GM04504 (cell line): ENCODE data around the gene FOXO3.
"Not testable (repeated sequence)": the region's sequence is repeated elsewhere in the genome, so short reads cannot be mapped to it uniquely, and the experiment has no call there.

Experiments
- DNase-seq: peaks from one replicate; pipeline ENCODE4 v3.0.0-alpha.2; 2012; ENCODE audit warnings: low read depth

Gene FOXO3

DNA sequence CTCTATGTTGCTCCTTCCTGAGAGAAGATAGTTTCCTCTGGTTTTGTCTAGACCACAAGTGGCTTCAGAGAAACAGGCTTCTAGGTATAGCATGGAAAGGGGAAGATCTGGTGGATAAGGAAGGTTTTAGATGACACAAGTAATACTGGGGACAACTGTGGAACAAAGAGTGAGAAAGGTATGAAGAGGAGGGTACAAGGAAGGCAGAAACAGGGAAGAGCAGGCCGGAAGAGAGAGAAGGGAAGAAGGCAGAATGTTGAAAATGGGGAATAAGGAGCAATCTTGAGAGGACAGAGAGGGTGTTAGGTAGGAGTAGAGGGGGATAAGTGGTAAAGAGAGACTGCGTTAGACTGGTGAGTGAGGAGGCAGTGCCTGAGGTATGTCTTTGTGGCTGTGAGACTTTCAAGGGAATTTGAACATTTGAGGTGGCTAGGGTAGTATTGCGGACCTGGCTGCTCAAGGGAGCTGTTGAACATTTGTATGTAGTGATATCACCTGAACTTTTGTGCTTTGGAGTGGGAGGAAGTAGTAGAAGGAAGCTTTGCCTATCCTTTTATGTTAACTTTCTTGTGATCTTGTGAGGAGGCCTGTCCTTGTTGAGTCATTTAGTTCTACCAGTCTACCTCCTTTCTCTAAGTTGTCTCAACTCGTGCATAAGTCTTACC lies 69.5 kb downstream of the FOXO3 start:
- DNase-seq, result no peak

DNA sequence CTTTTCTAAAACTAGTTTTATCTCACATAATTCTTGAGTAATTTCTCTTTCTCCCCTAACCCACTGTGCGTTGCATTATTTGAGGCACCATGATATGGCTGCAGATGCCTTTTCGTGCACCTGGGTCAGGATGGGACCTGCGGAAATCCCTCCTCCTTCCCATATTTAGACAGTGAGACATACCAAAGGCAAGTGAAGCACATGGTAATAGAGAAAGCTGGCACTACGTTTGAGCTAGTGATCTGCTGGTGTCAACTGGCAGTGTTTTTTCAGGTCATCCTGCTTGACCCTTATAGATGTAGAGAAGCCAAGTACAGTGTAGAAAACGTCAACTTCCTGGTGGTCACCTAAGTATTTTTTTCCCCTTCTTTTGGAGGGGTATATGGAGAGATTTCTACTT lies 71.7 kb downstream of the FOXO3 start:
- no peak for DNase-seq

DNA sequence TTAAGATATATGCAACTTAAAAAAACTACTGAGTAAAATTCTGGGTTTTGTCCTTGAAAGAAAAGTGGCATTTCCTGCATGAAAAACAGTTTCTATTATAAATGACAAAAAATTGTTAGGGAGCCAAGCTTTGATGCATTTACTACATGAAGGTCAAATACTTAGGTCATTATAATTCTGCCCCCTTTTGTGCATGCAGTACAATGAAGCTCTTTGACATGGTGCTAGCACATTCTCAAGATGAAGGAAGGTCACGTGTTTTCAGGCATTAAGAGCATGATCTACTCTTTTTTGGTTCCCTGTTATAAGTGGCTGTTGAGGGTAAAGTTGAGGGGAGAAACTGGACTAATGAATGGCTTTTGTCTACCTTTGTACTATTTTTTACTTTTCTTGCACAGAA lies 72.7 kb downstream of the FOXO3 start:
- no peak for DNase-seq

DNA sequence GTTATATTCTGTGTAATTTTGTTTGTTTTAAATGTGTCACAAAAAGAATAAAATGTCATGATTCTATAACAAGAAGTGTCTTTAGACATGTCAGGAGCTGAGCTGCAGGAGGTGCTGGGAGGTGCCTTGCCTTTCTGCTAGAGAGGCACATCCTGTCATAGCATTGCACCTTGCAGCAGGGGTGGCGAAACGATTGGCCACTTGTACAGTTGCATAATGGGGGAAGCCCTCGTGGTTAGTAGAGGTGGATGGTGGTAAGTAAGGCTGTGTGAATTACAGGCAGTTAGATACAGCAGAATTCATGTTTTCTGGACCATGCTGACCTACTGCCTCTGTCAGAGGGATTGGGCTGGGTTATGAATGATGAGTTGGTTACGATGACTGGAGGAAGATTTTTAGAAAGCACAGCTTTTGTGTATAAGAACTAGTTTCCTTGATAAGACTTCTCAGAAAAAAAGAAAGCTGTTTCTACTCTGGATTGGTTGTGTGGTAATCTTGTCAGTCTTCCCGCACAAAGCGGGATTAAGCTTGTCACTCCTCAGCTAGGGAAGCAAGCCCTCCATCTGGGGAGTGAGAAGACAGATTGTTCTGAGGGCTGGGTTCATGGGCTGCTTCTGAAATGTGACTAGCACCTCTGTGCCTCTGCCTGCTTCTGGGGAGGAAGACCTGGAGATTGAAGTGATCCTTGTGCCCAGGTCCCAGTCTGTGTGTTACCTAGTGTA lies 74.9 kb downstream of the FOXO3 start:
- DNase-seq, result no peak

DNA sequence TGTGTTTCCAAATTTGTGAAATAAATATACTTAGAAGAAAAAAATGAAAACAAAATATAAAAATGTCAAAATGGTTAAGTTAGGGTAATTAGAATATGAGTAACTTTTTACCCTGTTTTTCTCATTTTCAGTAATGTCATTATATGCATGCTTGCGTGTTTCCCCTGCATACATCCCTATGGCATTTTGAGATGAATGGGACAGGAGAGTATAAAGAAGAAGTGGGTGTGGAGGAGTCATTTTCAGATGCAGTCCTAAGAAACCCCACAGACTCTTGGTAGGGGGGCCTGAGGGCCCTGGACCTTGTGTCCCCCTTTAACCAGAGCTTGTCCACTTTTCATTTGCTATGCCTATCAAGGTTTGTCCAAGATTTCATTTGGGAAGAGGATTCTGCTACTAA lies 77.2 kb downstream of the FOXO3 start:
- DNase-seq, result no peak

DNA sequence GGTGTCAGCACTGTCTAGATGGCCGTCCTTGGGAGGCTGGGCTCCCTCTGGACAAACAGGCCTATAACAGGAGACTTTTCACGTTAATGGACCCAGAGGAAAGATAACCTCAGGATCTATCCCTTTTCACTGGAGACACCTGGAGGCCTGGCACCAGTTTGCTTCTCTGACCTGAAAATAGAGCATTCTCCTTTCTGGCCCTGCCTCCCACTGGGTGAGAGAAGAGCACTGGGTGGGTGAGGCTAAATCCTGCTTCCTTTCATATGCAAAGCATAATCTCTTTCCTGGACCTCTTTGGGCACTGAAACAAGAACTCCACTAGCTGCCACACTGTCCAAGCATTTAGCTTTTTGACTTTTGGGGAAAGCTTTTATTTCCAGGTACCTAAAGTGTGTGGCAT lies 78.3 kb downstream of the FOXO3 start:
- no peak for DNase-seq

DNA sequence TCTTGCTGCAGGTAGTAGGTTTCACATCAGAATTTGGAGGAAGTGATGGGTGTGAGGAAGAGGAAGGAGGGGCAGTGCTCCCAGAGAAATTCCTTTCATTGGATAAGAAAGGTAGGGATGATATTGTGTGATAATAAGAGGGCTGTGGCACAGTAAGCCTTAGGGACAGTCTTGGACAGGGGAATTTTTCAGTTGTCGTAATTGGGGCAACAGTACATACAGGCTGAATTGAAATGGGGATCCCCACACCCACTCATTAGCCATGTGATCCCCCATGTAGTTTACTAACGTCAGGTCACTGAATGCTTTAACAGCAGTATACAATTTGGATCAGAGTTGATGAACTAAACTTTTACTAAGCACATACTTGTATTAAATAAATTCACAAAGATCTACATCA lies 79.4 kb downstream of the FOXO3 start:
- DNase-seq, result no peak

DNA sequence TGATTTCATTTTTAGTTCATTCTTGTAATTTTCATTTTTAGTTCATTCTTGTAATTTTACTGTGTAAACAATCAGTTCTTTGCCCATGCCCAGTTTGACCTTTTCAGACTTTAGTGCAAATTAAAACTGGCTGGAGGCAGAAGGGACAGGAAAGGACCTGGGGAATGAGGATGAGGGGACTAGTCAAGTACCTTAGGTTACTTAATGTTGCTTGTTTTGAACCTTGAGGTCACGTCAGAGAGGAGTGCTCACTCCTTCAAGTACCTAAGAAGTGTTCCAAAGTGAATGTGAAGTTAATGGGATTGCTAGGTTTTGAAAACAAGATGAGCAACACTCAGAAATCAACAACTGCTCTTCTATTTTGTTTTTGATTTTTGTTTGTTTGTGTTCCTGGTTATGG lies 82.5 kb downstream of the FOXO3 start:
- DNase-seq, result no peak

DNA sequence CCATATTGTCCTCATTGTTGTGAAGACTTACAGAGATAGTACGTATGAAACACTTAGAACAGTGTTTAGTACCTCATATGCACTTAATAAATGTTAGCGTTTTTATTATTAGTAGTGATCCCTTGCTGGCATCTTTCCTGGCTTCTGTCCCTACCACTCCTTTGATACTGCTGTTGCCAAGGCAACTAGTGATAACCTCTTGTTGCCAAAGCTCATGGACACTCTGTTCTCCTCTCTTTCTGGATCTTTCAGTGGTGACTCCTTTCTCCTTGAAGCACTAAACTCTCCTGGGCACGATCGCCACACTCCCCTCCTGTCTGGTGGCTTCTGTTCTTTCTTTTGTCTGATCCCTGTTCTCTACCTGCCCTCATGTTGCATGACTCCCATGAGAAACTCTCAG lies 83.5 kb downstream of the FOXO3 start:
- DNase-seq, result no peak

DNA sequence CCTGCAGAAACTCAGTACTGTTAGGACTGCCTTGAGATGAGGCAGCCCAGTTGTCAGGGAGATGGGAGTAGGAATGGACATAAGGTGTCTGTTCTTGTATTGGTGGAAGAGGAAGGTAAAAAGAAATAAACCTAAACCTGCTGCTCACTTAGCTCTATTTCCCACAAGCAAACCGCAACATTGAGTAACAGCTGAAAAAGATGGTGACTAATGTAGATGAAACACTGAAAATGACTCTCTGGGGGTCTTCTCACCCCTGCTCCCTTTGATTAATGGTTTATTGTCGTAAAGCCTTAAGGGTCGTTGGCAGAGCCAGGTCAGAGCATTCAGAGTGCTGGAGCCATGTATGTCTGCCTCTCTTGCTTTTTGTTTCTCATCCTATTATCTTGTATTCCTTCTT lies 87.5 kb downstream of the FOXO3 start:
- no peak for DNase-seq

DNA sequence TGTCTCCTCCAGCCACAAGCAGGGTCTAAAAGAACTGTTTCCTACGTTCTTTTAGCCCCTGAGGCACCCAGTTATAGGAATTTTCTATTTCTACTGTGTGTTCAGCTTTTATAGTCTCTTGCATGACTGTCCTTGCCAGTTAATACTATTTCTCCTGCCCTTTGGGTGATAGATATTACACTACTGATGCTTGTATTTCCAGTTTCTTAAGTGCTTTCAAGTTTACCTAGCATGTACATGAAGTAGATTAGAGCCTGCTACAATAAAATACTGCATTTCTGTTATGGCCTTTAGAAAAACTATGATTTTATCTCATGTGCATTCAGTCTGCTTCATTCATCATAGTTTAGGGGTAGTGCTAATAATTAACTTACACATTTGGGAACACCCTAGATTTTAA lies 89.6 kb downstream of the FOXO3 start:
- DNase-seq, result no peak

DNA sequence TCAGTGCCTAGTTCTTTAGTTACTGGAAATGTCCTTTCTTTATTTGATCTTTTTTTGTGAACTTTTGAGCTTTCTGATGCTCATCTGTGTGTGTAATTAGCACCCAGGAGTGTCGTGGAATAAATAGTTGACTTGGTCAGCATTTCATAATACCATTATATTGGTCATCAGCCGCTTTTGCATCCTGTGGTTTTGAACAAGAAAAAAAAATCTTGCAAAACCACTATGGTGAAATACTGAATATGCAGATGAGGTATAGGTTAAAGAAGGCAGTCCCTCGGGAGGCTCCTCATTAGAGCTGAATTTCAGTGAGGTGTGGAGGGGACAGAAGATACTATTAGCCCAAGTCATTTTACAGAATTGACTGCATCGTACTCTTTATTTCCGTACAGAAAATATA lies 90.1 kb downstream of the FOXO3 start:
- peak; percentile 35 for DNase-seq

DNA sequence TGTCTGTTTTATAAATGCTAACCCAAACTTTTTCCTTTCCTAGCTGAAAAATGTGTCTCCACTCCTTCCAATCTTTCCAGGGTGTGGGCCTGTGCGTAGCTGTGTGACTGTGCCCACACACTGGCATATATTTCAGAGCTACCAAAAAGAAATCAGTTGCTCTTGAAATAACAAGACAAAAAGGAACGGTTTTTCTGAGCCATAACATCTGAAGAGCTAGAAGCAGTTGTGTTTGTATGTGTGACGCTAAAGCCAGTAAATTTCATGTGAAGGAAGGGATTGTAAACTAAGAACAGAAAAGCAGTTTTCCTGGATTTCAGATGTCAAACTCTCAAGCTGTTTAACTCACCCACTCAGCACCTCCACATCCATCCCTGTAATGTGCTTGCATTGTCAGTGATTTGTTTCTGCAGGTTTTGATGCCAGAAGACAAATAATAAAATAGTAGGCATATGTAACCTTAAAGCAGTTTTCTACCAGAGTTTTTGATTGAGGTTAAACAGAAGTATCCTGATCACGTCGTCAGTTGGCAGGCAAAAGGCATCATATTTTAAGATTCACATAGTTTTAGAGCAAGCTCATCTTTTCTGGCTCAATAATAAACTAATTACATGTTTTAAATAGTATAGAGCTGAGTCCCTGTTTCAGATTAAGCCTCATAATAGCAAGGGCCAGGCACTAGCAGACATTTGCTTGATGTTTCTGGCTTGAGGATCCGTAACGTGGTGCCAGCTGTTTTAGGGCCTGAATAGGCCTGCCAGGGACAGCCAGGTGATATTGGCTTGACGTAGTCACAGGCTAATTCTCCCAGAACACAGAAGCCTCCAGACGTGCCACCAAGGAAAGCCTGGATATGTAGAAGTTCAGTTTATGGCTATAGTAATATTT lies 90.9 kb downstream of the FOXO3 start:
- DNase-seq, result peak; percentile 84

DNA sequence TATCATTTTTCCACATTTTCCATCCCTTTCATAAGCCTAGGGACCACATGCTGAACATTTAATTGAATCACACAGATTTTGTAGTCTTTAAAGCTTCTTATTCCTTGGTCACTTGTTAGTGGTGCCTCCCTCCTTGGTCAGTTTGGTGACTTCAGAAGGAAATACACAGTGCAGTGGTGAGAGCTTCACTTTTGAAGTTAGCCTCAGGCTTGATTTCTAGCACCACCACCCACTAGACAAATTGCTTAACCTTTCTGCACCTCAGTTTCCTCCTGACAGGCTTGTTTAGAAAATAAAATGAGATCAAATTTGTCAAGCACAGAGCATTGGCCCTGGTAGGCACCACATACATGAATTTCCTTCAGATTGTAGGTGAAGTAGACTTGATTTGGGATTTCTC lies 91.7 kb downstream of the FOXO3 start:
- DNase-seq, result no peak

DNA sequence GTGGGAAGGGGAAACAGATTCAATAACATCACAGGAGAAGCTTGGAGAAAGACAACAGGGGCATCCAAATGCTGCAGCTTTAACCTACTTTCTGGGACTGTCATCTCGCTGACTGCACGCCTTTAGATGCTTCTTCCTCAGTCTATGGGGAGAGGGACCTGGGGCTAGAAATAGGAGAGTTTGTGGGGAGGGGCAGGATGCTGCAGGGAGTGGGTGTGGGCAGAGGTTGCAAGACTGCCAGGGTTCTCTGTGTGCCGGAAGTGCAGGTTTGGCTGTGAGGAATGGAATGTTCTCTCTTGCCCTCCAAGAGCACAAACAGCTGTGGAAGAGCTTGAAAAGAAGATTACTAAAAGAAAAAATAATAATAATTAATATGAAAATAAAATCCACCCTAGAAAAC lies 93.2 kb downstream of the FOXO3 start:
- no peak for DNase-seq

DNA sequence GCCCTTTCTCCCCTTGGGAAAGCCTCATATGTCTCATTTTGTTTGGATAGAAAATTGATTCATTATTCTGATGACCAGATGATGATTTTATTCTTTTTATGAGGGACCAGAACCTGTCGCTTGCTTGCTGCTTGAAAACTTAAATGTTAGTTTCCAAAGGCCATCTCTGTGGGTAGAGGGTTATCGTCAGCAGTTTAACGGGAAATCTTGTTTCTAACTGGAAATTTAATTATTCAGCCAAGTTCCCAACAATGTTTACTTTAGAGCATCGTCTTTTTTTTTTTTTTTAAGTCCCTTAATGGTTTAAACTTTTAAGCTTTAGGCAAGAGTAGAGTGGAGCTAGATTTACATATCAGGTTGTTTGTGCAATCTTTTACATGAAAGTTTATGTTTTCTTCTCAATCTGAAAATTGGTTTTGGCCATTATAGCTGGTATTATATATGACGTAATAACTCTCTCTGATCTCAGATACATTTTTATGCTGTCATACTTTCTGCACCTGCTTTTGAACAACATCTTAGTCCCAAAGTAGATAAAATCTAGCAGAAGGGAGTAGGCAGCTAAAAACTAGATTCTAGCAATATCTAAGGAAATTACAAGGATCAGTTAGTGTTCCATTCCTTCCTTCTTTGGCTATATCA lies 93.9 kb downstream of the FOXO3 start:
- DNase-seq, result no peak

DNA sequence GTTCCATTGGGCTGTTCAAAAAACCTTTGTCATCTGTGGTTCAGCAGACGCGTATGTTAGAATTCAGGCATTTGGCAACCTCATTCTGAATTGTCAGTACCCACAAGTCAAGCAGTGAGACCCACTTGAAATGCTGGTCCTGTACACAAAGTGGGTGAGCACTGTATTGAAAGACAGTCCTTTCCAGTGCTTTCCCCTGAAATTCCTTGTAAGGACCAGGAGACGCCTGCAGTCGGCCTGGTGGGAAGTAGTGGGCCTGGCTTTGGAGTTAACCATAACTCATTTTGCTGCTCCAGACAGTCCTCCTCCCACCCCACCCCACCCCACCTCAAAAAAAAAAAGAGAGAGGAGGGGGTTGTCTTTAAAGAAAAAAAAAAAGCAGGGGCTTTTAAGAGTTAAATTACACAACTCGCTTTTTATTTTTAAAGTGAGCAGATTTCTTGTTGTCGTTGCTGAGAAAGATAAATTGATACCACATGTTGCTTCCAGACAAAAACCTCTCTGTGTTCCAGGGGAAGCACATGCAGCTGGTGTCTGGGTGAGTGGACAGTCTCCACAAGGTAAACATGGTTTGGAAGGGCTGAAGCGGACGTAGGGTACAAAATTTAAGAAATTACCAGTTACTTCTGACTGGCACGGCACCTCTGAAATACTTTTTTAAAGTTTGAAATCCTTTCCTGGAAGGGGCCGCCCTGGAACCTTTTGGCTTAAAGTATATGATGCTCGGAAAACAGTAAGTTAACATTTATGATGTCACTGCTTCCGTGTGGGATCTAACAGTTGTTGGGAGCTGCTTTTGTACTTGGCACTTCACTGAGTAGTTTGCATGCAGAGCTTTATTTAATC lies 95.3 kb downstream of the FOXO3 start:
- peak; percentile 72 for DNase-seq

DNA sequence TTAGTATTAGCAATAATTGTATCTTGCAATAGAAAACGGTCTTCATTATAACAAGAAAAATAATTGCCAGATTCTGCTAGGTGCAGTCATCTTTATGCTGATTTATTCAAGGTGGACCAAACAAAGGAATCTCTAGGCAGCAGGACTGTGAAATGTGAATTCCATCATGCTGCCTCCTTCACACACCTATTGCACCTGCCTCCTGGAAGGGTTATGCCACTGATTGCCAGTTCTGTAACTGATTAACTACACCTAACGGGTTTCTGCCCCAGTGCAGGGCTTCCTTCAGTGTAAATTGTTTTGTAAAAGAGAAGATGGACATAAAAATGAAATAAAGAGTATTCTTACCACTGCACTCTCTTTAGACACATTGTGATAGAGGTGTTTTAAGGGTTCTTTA lies 96.1 kb downstream of the FOXO3 start:
- DNase-seq, result no peak

DNA sequence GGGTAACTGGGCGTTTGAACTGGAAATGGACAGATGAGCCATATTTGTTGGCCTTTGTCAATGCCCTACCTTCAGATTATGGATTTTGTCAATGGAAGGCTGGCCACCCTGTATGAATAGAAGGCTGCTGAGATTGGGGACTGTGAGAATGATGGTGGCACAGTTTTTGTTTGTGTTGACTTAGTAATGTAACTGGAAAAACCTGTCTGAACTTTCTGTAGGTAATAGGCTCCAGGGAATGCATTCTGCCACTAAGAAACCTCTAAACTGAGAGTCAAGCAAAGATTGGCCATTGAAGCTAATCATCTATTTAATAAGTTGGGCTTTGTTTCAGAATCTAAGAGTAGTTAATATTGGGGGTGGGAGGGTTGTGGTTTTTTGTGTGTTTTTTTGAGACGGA lies 97.5 kb downstream of the FOXO3 start:
- no peak for DNase-seq

DNA sequence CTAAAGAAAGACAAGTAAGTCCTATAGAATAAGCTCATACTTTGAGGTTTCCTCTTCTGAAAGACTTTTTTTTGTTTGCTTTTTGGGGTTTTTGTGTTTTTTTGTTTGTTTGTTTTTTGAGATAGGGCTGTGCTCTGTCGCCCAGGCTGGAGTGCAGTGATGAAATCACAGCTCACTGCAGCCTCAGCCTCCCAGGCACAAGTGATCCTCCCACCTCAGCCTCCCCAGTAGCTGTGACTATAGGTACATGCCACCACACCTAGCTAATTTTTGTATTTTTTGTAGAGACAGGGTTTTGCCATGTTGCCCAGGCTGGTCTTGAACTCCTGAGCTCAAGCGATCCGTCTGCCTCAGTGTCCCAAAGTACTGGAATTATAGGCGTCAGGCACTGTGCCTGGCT lies 98.1 kb downstream of the FOXO3 start:
- DNase-seq, result not testable (repeated sequence)

DNA sequence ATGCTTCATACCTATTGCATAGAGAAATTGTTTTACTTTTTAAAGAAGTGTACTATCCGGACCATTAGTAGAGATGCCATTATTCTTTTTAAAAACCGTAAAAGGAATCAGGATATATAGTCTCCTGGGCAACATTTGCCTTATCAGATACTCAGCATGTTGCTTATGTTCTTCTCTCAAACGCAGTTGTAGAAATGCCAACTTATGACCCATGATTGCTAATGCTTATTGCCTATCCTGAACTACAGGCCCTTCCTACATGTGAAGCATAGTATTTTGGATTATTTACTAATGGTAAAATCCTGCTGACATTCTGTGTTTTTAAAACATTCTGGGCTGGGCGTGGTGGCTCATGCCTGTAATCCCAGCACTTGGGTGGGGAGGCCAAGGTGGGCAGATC lies 99.5 kb downstream of the FOXO3 start:
- no peak for DNase-seq

DNA sequence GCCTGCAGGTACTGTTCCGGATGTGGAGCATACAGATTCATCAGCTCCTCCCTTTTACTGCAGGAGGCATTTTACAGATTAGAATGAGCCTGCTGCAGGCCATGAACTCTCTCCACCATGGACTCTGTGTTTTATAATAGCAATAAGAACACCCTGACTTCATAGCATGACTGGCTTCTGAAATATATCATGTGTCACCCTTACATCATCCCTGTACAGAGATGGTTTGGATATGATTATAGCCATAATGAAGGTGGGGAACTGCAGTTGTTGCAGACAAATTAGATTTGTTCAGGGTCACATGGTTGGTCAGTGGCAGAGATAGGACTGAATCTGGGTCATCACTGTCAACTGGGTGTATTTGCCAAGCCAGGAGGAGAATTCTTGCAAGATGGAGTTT lies 100.7 kb downstream of the FOXO3 start:
- DNase-seq, result no peak
